ENCODE data around the gene SUSD3. TPM values are rescaled to one million over a fixed set of nuclear protein-coding genes. Genes with fewer than 3 reads are reported as not detected.

The SUSD3 gene
- total and polyA plus RNA-seq, 10 of the 15 experiments (the other 5 are each of a cell fraction or from before 2014, with no cell fraction given), result 2.5 to 92.0 (median 31.1) TPM

GRCh38 chr9:93060746-93061259 lies 2.3 kb downstream of the SUSD3 start (continued):
- TF ChIP-seq YY1 (IDR thresholded peaks at IDR 0.05; ENCODE audit: low read depth, low read length) (peak; percentile 62; the same call in 1 of the 2 replicates), JUNB (IDR thresholded peaks at IDR 0.05) (peak; percentile 59), NBN (IDR thresholded peaks at IDR 0.05) (0 out of 2 replicates have a peak, but pooled peaks have one; percentile 37), CEBPB (IDR thresholded peaks at IDR 0.05; ENCODE audit: borderline replicate concordance in 1 of 2, low read depth in 2 of 2, low read length in 2 of 2) (no peak), SREBF1 (IDR thresholded peaks at IDR 0.05; ENCODE audit: low read length) (no peak), IRF5 (IDR thresholded peaks at IDR 0.05; ENCODE audit: borderline replicate concordance) (no peak), MXI1 (IDR thresholded peaks at IDR 0.05; ENCODE audit: low read depth, low read length) (0 out of 2 replicates have a peak, but pooled peaks have one; percentile 16), MEF2B (IDR thresholded peaks at IDR 0.05; ENCODE audit: partially characterized antibody, poor library complexity, severe bottlenecking) (no peak), SREBF2 (IDR thresholded peaks at IDR 0.05; ENCODE audit: low read length) (no peak), SUPT20H (IDR thresholded peaks at IDR 0.05; ENCODE audit: borderline replicate concordance, control insufficient read depth, low read depth, low read length) (no peak), BACH1 (IDR thresholded peaks at IDR 0.05; ENCODE audit: borderline replicate concordance) (no peak), PBX3 (IDR thresholded peaks at IDR 0.05; ENCODE audit: insufficient replicate concordance, low read depth, low read length) (no peak), PRDM15 (CRISPR knock-in tag; IDR thresholded peaks at IDR 0.05) (no peak), RELB (IDR thresholded peaks at IDR 0.05; ENCODE audit: low read depth) (0 out of 2 replicates have a peak, but pooled peaks have one; percentile 36), HDAC2 (IDR thresholded peaks at IDR 0.05) (no peak), TAF1 (IDR thresholded peaks at IDR 0.05; ENCODE audit: borderline replicate concordance, low read depth, low read length) (no peak), MYB (IDR thresholded peaks at IDR 0.05; ENCODE audit: borderline replicate concordance, low read depth, low read length) (no peak), RELA (IDR thresholded peaks at IDR 0.05; ENCODE audit: borderline replicate concordance, partially characterized antibody) (peak; percentile 32), NR2C1 (IDR thresholded peaks at IDR 0.05) (no peak), CREM (IDR thresholded peaks at IDR 0.05; ENCODE audit: low read depth) (no peak; the same call in 1 of the 2 replicates)
- TF ChIP-seq, protein P1, sequence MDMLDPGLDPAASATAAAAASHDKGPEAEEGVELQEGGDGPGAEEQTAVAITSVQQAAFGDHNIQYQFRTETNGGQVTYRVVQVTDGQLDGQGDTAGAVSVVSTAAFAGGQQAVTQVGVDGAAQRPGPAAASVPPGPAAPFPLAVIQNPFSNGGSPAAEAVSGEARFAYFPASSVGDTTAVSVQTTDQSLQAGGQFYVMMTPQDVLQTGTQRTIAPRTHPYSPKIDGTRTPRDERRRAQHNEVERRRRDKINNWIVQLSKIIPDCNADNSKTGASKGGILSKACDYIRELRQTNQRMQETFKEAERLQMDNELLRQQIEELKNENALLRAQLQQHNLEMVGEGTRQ (IDR thresholded peaks at IDR 0.05; ENCODE audit: borderline replicate concordance, low read depth, low read length), result no peak
